Fibroblast of the aortic adventitia (primary cell): ENCODE data around the gene ARHGEF12. TPM values are rescaled to one million over a fixed set of nuclear protein-coding genes. Genes with fewer than 3 reads are reported as not detected.

ENCODE experiments used
- DNase-seq: peaks from one replicate; pipeline ENCODE4 v3.0.0-alpha.2; 2010; ENCODE audit warnings: low read depth
- H3K4me3 ChIP-seq: 2 replicates; pipeline ENCODE4 v1.5.1; 2011; ENCODE audit warnings: low read depth, mild to moderate bottlenecking, control low read depth, low read length, moderate library complexity
- CTCF ChIP-seq: IDR thresholded peaks from 2 replicates; pipeline ENCODE4 v1.5.1; 2011; ENCODE audit warnings: mild to moderate bottlenecking, low read length, control low read depth, inconsistent platforms; ENCODE audit not compliant: insufficient read depth
- total RNA-seq: library from RNA; depleted of rRNA; stranded (reverse); fragments of >200 nt; gene quantifications from 2 replicates; pipeline ENCODE4 v1.2.3, GENCODE V29; 2012; ENCODE audit warnings: low replicate concordance

The ARHGEF12 gene
- total RNA-seq, 1 donor, result 103 TPM

- TF ChIP-seq CTCF, result no peak
- no peak for DNase-seq
- H3K4me3 ChIP-seq, result no peak overlapping the region
Observed at GRCh38 chr11:120521176-120521575, 185.0 kb downstream of the ARHGEF12 start.

- H3K4me3 ChIP-seq, result no peak overlapping the region
- no peak for TF ChIP-seq CTCF
- no peak for DNase-seq
Observed at GRCh38 chr11:120522021-120522420, 185.8 kb downstream of the ARHGEF12 start.

GRCh38 chr11:120522736-120523135 is 186.5 kb downstream of the ARHGEF12 start:
- TF ChIP-seq CTCF, result no peak
- no peak overlapping the region for H3K4me3 ChIP-seq
- no peak for DNase-seq

GRCh38 chr11:120523196-120523595 is 187.0 kb downstream of the ARHGEF12 start:
- TF ChIP-seq CTCF, result no peak
- no peak overlapping the region for H3K4me3 ChIP-seq
- DNase-seq, result no peak

GRCh38 chr11:120524536-120525085 is 188.4 kb downstream of the ARHGEF12 start:
- no peak for TF ChIP-seq CTCF
- no peak for DNase-seq
- H3K4me3 ChIP-seq, result no peak overlapping the region

- H3K4me3 ChIP-seq, result no peak overlapping the region
- DNase-seq, result no peak
- TF ChIP-seq CTCF, result no peak
Observed at GRCh38 chr11:120525261-120526171, 189.3 kb downstream of the ARHGEF12 start.
